Nephron (organoid): ENCODE measurements around the gene MFNG.
A peak's percentile ranks its signal among the peaks of the same experiment; 100 is the strongest.

Experiments used
- H3K27ac Mint-ChIP-seq, 3 experiments: 2 replicates each; pipeline ENCODE4 v1.8.0; 2020; ENCODE audit warnings: mixed read lengths in 3 of 3, mild to moderate bottlenecking in 2 of 3, moderate library complexity in 1 of 3
- H3K27me3 Mint-ChIP-seq: 2 replicates; pipeline ENCODE4 v1.8.0; 2021; ENCODE audit warnings: low read depth, mild to moderate bottlenecking, moderate library complexity, mixed read lengths
- H3K36me3 Mint-ChIP-seq: 2 replicates; pipeline ENCODE4 v1.8.0; 2020; ENCODE audit warnings: low read depth, mixed read lengths
- H3K4me1 Mint-ChIP-seq: 2 replicates; pipeline ENCODE4 v1.8.0; 2020; ENCODE audit warnings: mixed read lengths
- H3K4me3 Mint-ChIP-seq, 3 experiments: 2 replicates each; pipeline ENCODE4 v1.8.0; 2020; ENCODE audit warnings: mild to moderate bottlenecking in 3 of 3, mixed read lengths in 3 of 3, moderate library complexity in 2 of 3
- H3K9me3 Mint-ChIP-seq: 2 replicates; pipeline ENCODE4 v1.8.0; 2020; ENCODE audit warnings: mixed read lengths
- TF ChIP-seq, protein P1 (sequence below), 3 experiments: fragments of 200-600 bp; sonication (generic); IDR thresholded peaks; one replicate each; pipeline ENCODE4 v1.5.0; 2021; ENCODE audit warnings: antibody characterized with exemption in 3 of 3; ENCODE audit not compliant: unreplicated experiment in 3 of 3

The MFNG gene

DNA sequence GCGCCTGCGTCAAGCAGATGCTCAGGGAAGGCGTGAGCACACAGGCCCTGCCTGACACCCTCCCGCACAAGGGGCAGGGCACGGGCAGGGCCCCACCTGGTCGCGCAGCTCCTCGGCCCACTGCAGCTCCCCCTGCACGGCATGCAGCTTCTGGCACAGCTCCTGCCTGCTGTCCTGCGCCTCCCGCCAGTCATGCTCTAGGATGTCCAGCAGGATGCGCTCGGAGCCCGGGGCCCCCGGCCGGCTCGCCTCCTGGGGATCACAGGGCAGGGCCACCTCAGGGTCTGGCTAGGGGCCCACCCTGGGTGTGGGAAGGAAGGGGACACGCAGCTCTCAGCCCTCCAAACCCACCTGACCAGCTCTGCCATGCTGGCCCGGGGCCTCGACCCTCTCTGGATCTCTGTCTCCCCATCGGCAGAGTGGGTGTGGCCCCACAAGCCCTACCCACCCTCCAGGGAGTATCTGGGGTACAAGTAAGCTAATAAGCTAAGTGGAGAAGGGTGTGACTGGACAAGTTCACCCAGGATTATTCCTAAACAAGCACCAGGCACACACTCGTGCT, 22.3 kb upstream of the MFNG start:
- H3K27ac Mint-ChIP-seq = peak overlapping the region; percentile 80 to 92 (median 91)
- peaks cover 39% of the 10 kb centered on the region for H3K4me1 Mint-ChIP-seq
- TF ChIP-seq, protein P1, sequence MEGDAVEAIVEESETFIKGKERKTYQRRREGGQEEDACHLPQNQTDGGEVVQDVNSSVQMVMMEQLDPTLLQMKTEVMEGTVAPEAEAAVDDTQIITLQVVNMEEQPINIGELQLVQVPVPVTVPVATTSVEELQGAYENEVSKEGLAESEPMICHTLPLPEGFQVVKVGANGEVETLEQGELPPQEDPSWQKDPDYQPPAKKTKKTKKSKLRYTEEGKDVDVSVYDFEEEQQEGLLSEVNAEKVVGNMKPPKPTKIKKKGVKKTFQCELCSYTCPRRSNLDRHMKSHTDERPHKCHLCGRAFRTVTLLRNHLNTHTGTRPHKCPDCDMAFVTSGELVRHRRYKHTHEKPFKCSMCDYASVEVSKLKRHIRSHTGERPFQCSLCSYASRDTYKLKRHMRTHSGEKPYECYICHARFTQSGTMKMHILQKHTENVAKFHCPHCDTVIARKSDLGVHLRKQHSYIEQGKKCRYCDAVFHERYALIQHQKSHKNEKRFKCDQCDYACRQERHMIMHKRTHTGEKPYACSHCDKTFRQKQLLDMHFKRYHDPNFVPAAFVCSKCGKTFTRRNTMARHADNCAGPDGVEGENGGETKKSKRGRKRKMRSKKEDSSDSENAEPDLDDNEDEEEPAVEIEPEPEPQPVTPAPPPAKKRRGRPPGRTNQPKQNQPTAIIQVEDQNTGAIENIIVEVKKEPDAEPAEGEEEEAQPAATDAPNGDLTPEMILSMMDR (IDR thresholded peaks at IDR 0.05; ENCODE audit: unreplicated experiment in 3 of 3) = no peak
- H3K9me3 Mint-ChIP-seq = no peaks in the 10 kb centered on the region
- H3K36me3 Mint-ChIP-seq = peaks cover 19% of the 10 kb centered on the region
- peaks cover 4% of the 10 kb centered on the region for H3K27me3 Mint-ChIP-seq
- peak overlapping the region; percentile 17 to 37 (median 27) for H3K4me3 Mint-ChIP-seq

DNA sequence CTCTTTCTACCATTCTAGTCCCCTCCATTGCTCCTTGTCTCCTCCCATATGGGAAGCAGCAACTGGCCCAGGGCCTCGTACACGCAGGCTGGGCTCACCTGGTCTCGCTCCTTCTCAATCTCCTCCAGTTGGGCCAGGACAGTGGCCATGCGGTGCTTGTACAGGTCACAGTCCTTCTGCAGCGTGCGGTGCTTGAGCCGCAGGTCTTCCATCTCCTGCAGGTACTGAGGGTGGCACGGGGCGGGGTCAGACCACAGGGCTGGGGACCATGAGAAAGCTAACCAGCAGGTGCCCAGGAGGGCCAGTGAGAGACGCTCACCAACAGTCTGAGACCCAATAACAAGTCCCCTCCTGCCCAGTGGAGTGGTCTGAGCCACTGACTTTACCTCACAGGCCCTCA, 21.5 kb upstream of the MFNG start:
- TF ChIP-seq, protein P1 (IDR thresholded peaks at IDR 0.05; ENCODE audit: unreplicated experiment in 3 of 3) = no peak
- Mint-ChIP-seq H3K27ac (peak overlapping the region in 2 of 3 experiments; percentile 33 to 71), H3K9me3 (no peaks in the 10 kb centered on the region), H3K4me1 (peaks cover 40% of the 10 kb centered on the region), H3K36me3 (peaks cover 24% of the 10 kb centered on the region), H3K4me3 (peak overlapping the region in 1 of 3 experiments; percentile 41), H3K27me3 (peaks cover 4% of the 10 kb centered on the region)

DNA sequence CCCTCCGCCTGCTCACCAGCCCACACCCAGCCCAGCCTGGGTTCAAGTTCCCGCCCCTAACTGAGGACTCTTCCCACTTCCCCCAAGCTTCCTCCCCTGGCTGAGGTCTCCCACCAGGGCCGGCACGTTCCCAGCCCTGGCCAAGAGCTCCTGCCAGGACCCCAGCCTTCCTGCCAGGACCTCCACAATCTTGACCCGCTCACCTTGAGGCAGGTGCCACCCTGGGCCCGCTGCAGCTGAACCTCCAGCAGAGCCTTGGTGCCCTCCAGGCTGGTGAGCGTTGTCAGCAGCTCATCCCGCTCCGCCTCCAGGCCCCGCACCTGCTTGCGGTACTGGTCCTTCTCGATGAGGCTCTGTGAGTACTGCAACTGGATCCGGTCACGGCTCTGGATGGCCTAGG, 19.8 kb upstream of the MFNG start:
- H3K4me1 Mint-ChIP-seq = peaks cover 41% of the 10 kb centered on the region
- H3K27ac Mint-ChIP-seq = no peak overlapping the region
- H3K27me3 Mint-ChIP-seq = peaks cover 4% of the 10 kb centered on the region
- TF ChIP-seq, protein P1 (IDR thresholded peaks at IDR 0.05; ENCODE audit: unreplicated experiment in 3 of 3) = no peak
- no peaks in the 10 kb centered on the region for H3K9me3 Mint-ChIP-seq
- H3K36me3 Mint-ChIP-seq = peaks cover 34% of the 10 kb centered on the region
- no peak overlapping the region for H3K4me3 Mint-ChIP-seq

DNA sequence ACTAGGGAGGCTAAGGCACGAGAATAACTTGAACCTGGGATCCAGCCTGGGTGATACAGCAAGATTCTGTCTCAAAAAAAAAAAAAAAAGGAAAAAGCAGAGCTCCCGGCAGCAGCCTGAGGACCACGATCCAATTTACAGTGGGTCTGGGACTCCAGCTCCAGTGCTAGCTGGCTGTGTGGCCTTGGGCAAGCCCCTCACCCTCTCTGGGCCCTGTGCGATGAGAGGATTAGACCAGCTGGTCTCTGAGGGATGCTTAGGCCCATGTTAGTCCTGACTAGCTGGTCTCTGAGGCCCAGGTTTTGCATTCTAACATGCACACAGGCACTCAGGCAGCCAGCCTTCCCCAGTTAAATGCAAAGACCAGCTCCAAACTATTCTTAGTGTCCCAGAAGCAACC, 19.4 kb upstream of the MFNG start:
- Mint-ChIP-seq H3K4me1 (peaks cover 41% of the 10 kb centered on the region), H3K27me3 (peaks cover 4% of the 10 kb centered on the region), H3K36me3 (peaks cover 34% of the 10 kb centered on the region), H3K27ac (no peak overlapping the region), H3K4me3 (no peak overlapping the region), H3K9me3 (no peaks in the 10 kb centered on the region)
- TF ChIP-seq, protein P1 (IDR thresholded peaks at IDR 0.05; ENCODE audit: unreplicated experiment in 3 of 3) = no peak

DNA sequence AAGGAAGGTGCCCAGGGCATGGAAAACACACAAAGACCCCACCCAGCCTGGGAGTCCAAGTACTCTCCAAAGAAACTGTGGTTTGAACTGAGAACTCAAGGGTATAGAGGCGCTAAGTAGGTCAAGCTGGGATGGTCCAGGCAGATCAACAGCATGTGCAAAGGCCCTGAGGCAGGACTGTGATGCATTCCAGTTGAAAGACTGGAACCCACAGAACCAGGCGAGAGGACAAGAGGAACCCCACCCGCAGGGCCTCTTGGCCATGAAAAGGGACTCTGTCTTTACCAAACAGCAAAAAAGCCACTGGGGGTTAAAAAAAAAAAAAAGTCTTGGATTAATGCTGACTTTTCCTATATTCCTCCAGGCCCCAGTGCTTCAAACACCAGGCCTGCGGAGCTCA, 18.8 kb upstream of the MFNG start:
- Mint-ChIP-seq H3K27ac (peak overlapping the region in 1 of 3 experiments; percentile 30), H3K27me3 (peaks cover 4% of the 10 kb centered on the region), H3K36me3 (peaks cover 34% of the 10 kb centered on the region), H3K9me3 (no peaks in the 10 kb centered on the region), H3K4me1 (peaks cover 36% of the 10 kb centered on the region), H3K4me3 (no peak overlapping the region)
- TF ChIP-seq, protein P1 (IDR thresholded peaks at IDR 0.05; ENCODE audit: unreplicated experiment in 3 of 3) = no peak

DNA sequence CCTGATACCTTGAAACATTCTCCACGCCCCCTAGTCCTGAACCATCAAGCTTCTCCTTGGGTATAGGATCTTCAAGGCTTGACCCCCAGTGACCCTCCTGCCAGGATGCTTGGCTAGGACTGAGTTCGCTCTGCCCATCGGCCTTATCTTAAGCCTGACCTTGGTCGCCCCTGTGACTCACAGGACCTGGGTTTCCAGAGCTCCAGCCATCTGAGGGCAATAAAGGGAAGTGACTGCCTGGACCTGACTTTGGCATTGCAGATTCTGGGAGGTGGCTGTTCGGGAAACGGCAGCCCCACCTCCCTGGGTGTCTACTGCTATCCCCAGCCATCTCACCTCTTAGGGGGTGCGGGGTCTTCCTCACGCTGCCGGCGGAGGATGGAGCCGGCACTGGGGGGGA, 17.7 kb upstream of the MFNG start:
- Mint-ChIP-seq H3K4me1 (peaks cover 37% of the 10 kb centered on the region), H3K36me3 (peaks cover 34% of the 10 kb centered on the region), H3K27ac (peak overlapping the region; percentile 59 to 89 (median 74)), H3K9me3 (no peaks in the 10 kb centered on the region), H3K4me3 (no peak overlapping the region), H3K27me3 (peaks cover 4% of the 10 kb centered on the region)
- TF ChIP-seq, protein P1 (IDR thresholded peaks at IDR 0.05; ENCODE audit: unreplicated experiment in 3 of 3) = no peak
